ENCODE data around the gene PNMT. TPM values are rescaled to one million over a fixed set of nuclear protein-coding genes. Genes with fewer than 3 reads are reported as not detected.
A peak's percentile ranks its signal among the peaks of the same experiment; 100 is the strongest.

The PNMT gene
- total and polyA plus RNA-seq, 2 of the 13 experiments (the other 11 are each of a cell fraction or from before 2014, with no cell fraction given) = 0.25 TPM; not detected in 1

- in situ Hi-C loops (cut with HindIII; ENCODE audit: extremely low pct_ligation_motif_present, low pct_unique_long_range_greater_than_20kb) = loop anchor here (5.0 kb wide), 3 partner anchors 53 to 133 kb away; no protein-coding TSS in a partner anchor
- Histone ChIP-seq H3K27me3 (ENCODE audit: control insufficient read depth in 1 of 2, insufficient read depth in 2 of 2, low read length in 2 of 2) (peaks cover 5 to 53% of the 10 kb centered on the region in 2 experiments), H2AFZ (ENCODE audit: low read length) (no peak overlapping the region), H4K20me1 (ENCODE audit: insufficient read depth, low read length) (no peaks in the 10 kb centered on the region), H3K4me2 (ENCODE audit: low read depth, low read length) (no peak overlapping the region), H3K79me2 (ENCODE audit: insufficient read depth, low read length) (no peaks in the 10 kb centered on the region), H3K9me3 (ENCODE audit: low read length) (no peaks in the 10 kb centered on the region), H3K4me3 (replicated peaks in 1 of 3; ENCODE audit: insufficient read depth in 1 of 3, low read depth in 2 of 3, low read length in 3 of 3) (no peak overlapping the region), H3K9ac (ENCODE audit: insufficient read depth, low read depth, low read length) (no peak overlapping the region), H3K4me1 (ENCODE audit: insufficient read depth, low read length) (peaks cover 34% of the 10 kb centered on the region), H3K36me3 (replicated peaks in 1 of 2; ENCODE audit: control insufficient read depth in 1 of 2, insufficient read depth in 2 of 2, low read length in 2 of 2) (no peaks in the 10 kb centered on the region), H3K27ac (ENCODE audit: extremely low read length, insufficient read depth, low read length) (no peak overlapping the region)
- DNase-seq (ENCODE audit: low spot score) (peak; percentile 44), ATAC-seq (peak; percentile 15; the same call in 2 of the 3 replicates), FAIRE-seq (peak; percentile 83)
- POLR2A ChIA-PET = interaction anchor here (0.6 to 1.3 kb wide), 3 partner anchors 18 to 75 kb away, joined by 3 to 5 read pairs (median 5); no protein-coding TSS in a partner anchor
- intact Hi-C loops (cut with micrococcal nuclease; ENCODE audit: unreplicated experiment) = no loop called here
- BruUV-seq (replicated peaks) = no TSS peak
- CTCF ChIA-PET (ENCODE audit: low intra/inter-chr PET ratio, low total read pairs) = interaction anchor here (1.2 to 4.7 kb wide), 2 partner anchors 51 to 135 kb away, joined by 6 to 136 read pairs; partner anchors contain the start of gene PNMT
- WGBS (ENCODE audit: low lambda C conversion rate) = 0% methylated on average over 1 of the region's 1 CpG
- TF ChIP-seq SP5 (CRISPR knock-in tag; IDR thresholded peaks at IDR 0.05; ENCODE audit: borderline replicate concordance, low read depth) (0 out of 2 replicates have a peak, but pooled peaks have one; percentile 26), XRCC5 (optimal IDR thresholded peaks at IDR 0.05; ENCODE audit: low read length) (peak; percentile 33), SNRNP70 (IDR thresholded peaks at IDR 0.05; ENCODE audit: low read depth, low read length) (no peak), XBP1 (CRISPR knock-in tag; IDR thresholded peaks at IDR 0.05) (no peak), NCOR1 (IDR thresholded peaks at IDR 0.05; ENCODE audit: borderline replicate concordance, low read length) (peak; percentile 61; the same call in 1 of the 2 replicates), HNF4G (IDR thresholded peaks at IDR 0.05; ENCODE audit: borderline replicate concordance, low read depth, low read length) (peak; percentile 57), HNF4G (CRISPR knock-in tag; IDR thresholded peaks at IDR 0.05; ENCODE audit: borderline replicate concordance, low read depth) (no peak; the same call in 1 of the 2 replicates), ZNF343 (CRISPR knock-in tag; IDR thresholded peaks at IDR 0.05) (no peak), RCOR2 (CRISPR knock-in tag; IDR thresholded peaks at IDR 0.05) (peak; percentile 80), JDP2 (CRISPR knock-in tag; IDR thresholded peaks at IDR 0.05; ENCODE audit: borderline replicate concordance) (no peak), PBX3 (CRISPR knock-in tag; IDR thresholded peaks at IDR 0.05; ENCODE audit: borderline replicate concordance) (no peak), ESRRA (CRISPR knock-in tag; IDR thresholded peaks at IDR 0.05; ENCODE audit: low read depth) (0 out of 2 replicates have a peak, but pooled peaks have one; percentile 74), JARID2 (CRISPR knock-in tag; IDR thresholded peaks at IDR 0.05; ENCODE audit: insufficient replicate concordance) (no peak), CREBL2 (CRISPR knock-in tag; IDR thresholded peaks at IDR 0.05; ENCODE audit: borderline replicate concordance) (no peak), GMEB1 (CRISPR knock-in tag; IDR thresholded peaks at IDR 0.05; ENCODE audit: borderline replicate concordance) (no peak), DRAP1 (CRISPR knock-in tag; IDR thresholded peaks at IDR 0.05) (no peak), FUBP1 (CRISPR knock-in tag; IDR thresholded peaks at IDR 0.05; ENCODE audit: borderline replicate concordance) (no peak), ZNF331 (CRISPR knock-in tag; IDR thresholded peaks at IDR 0.05) (0 out of 2 replicates have a peak, but pooled peaks have one; percentile 5)
Measured at GRCh38 chr17:39619786-39620101, 48.5 kb upstream of the PNMT start.
